GM19043 (cell line): ENCODE results near the gene FDXACB1.

ENCODE experiments used
- ATAC-seq: cut with Tn5 transposase; IDR thresholded peaks from one replicate; pipeline ENCODE4 v1.9.1; 2021; ENCODE audit warnings: low read depth; ENCODE audit not compliant: unreplicated experiment

FDXACB1 gene, protein sequence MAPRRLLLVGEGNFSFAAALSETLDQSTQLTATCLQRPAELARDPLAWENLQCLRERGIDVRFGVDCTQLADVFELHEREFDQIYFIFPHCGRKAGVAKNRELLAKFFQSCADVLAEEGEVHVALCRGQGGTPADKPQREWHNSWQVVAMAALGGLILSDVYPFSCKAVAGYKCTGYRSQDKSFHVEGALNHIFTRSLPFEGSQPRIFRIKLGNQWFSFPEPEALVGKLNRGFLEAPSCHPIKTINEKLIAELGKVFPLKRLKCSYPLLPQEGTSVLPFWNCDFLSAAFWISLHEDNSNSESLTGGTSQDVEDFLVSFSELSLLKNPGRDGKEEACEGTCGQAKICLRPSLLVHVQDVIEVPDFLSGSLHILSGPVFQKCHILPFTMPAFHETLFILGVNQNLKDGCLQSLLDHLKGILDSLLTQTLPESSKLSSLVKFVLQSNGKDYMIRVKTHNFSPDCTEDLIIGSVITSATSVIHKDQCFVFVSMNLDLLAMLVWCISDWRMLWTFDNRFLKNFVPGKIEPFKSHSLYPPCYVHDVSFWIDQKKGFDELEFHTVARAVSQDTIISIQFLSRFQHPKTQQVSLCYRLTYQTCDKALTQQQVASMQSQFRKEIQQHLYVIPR

DNA sequence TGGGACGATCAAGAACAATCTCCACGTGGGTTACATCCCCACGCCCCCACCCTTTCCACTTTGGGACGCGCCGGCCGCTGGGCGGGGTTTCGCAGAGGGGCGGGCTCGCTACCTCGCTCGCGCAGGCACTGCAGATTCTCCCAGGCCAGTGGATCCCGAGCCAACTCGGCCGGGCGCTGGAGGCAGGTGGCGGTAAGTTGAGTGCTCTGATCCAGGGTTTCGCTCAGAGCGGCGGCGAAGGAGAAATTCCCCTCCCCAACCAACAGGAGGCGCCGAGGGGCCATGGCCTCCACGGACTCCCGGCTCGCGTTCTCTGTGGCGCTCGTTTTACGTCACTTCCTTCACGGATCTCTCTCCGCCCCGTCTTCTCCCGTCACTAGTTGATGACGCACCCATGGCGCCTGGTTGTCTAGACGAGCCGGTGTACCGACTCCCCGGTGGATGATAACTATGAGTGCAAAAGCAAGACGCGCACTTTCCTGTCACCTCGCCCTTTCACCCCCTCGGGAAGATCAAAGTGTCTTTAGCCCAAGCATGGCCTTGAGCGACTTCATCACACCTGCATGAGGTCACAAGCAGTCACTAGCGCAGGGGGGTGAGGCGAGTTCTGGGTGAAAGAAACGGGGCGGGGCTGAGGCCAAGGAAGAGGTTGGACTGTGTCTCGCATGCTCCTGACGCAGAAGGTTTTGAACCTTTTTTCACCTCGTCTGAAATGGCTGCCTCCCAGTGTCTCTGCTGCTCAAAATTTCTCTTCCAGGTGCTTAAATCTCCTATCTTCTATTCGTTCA, at the start of gene FDXACB1, which contains the start of gene CFAP68:
TSS of gene FDXACB1 (minus strand) at position 317 of the 788 bp plus-strand sequence. CDS start at position 284, 33 bp downstream.
TSS of gene CFAP68 (plus strand) at position 693 of the 788 bp plus-strand sequence. CDS start at position 713, 20 bp downstream.
- ATAC-seq: peak; percentile 93

DNA sequence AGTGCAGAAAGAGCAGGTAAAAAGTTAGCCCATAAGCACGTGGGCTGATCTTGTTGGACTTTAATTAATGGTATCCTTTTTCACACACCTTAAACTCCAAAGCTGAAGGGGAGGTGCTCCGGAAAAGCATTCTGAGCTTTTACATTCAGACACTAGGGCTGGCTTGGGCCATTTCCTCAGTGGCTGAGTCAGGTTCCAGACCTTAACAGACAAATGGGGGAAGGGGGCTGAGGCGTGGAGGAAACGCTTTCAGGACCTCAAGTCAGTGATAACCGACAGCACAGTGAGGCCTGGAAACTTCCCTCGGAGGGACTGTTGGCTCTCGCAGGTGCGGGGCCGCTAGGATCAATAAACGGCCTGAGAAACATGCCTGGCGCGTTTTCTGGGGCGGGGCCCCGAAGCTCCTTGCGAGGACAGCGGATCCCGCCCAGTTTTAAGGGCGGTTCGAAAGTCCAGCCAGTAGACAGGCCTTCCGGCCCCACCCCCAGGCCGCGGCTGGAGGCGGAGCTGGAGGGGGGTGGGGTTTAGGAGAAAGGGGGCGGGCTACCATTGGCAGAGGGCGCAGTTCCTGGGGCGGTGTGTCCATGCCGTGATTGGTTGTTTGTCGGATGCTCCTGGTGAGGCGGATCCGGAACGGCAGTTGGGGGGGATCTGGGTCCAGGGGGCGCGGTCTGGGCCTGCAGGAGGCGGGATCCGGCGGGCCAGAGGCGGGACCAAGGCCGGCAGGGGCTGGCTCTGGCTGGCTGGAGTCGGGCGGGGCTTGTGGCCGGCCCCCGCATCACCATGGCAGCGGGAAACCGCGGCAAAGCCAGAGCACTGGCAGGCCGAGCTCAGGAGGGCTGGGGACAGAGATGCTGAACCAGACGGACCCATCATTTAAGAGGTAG, 47.8 kb upstream of the FDXACB1 start:
- peak; percentile 92 for ATAC-seq

DNA sequence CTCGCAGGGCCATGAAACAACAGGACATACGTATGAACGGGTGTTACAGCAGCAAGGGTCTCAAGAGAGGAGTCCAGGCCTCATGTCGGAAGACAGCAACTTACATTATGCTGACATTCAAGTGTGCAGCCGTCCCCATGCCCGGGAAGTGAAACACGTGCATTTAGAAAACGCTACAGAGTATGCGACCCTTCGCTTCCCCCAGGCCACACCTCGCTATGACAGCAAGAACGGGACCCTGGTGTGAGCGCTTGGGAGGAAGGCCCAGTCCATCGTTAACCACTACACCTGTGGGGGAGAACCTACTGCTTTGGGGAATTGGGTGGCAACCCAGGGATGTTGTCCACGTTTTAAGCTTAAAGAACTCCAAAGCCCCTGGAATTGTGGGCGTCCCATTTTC, 47.0 kb upstream of the FDXACB1 start:
- no peak for ATAC-seq

DNA sequence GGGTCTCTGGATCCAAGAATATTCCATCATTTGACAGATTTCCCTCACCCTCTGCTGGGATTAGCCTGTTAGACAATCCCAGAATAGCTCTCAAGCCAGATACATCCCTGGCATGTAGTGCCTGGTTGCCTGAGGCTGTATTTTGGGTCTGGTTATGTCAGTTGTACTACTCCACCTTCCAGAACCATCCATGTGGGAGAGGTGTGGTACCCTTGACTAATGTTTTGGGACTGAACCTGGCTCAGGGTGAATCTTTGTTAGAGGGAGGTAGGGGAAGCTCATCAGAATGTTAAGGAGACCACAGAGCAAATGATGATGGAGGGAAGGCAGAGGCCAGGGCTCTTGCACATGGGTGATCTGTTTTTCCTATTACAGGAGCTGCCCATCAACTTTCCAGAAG, 45.0 kb upstream of the FDXACB1 start:
- ATAC-seq: no peak

DNA sequence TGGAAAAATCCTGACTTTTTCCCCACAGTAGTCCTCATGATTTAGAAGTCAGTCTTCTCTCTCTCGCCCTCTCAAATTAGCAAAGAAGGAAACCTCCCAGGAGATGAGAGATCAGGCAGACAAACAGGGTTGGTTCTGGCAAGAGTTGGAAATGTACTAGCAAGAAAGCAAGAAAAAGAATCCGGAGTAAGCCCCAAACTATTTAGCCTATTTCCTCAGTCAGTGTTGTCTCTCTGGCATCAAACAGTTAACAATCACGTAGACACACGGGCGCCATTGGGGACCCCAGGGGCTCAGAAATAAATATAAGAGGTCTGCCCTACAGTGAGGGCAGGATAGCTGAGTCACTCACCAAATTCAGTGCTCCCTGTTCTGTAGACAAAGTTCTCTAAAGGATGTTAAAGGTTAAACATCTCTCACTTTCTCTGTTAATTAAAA, 44.4 kb upstream of the FDXACB1 start:
- no peak for ATAC-seq

DNA sequence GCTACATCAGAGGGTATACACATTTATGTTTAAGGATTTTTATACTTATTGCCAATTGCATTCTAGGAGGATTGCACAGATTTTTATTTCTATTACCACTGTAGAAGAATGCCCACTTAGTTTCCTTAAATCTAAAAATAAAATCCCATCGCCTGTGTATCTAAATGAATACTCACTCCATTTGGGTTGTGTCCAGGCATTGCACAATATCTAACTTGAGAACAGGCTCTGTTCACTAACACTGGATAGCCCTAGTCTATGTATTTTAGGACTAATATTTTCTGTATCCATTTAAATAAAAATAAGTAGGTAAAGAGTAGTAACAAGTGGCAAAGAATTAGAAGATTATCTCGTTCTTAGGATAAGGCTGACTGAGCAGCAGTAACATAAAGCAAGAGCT, 43.8 kb upstream of the FDXACB1 start:
- no peak for ATAC-seq

DNA sequence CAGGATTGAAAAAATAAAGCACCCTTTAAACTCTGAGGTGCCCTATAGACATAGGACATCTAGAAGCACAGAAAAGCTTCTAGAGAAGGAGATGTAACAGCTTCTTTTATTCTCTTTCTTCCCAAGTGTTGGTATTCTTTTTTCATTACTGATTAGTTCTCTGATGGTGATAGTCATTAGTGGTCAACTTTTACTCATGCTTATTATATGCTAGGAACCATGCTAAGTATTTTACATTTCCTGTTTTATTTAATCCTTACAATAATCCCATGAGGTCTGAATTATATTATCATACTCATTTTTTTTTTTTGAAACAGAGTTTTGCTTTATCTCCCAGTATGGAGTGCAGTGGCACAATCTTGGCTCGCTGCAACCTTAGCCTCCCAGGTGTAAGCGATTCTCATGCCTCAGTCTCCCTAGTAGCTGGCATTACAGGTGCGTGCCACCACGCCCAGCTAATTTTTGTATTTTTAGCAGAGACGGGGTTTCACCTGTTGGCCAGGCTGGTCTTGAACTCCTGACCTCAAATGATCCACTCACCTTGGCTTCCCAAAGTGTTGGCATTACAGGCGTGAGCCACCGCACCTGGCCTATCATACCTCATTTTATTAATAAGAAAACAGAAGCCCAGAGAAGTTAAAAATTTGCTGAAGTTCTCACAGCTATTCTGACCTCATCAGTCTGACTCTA, 42.7 kb upstream of the FDXACB1 start:
- no peak for ATAC-seq

DNA sequence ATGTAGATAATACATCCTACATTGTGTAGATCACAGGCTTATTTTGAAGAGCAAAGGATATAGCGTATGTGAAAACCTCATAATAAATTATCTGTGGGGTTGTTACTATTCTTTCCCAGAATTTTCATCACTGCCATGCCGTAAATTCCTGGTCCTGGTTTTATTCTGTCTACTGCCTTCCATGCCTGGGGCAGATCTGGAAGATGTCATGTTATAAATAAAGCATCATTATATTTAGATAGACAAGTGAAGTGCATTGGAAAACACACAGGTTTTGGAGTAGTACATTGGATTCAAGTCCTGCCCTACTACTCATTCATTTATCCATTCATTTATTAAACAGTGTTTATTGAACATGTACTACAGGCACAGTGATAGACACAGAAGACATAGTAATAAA, 41.9 kb upstream of the FDXACB1 start:
- no peak for ATAC-seq

DNA sequence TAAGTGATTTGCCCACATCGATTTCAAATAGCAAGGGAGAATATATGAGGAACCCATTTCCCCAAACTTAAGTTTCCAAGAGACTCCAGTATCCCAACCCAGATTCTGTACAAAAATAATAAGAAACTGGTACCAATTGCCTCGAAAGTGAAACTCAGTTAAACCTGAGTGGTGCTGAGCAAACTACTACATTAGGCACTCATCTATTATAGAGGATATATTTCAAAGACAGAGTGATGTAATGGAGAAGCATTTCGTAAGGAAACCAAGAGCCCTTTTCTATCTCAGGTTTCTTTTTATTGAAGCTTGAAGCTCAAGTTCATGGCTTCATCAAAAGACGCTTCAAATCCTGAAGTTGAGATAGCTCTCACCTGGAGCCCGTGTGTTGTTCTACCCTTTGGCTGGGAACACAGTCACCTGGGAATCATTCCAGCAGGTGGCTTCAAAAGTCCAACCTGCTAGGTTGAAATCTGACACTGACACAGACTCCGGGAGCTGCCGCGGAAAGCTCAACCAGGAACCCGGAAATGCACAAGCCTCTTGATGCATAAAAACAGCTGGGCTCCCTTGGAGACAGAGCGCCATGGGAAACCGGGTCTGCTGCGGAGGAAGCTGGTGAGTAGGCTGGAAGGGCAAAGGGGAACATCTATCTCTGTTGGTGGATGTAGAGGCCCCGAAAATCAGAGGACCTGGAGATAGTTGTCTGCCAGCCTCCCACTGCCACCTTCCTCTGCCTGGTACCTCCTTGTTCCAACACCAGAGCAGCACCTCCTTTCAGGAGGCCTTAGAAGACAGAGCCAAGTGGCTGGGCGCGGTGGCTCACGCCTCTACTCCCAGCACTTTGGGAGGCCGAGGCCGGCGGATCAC, 39.7 kb upstream of the FDXACB1 start, which contains the start of gene C11orf52:
TSS of gene C11orf52 (plus strand) at position 524 of the 867 bp plus-strand sequence. CDS start at position 584, 60 bp downstream.
- ATAC-seq: no peak

DNA sequence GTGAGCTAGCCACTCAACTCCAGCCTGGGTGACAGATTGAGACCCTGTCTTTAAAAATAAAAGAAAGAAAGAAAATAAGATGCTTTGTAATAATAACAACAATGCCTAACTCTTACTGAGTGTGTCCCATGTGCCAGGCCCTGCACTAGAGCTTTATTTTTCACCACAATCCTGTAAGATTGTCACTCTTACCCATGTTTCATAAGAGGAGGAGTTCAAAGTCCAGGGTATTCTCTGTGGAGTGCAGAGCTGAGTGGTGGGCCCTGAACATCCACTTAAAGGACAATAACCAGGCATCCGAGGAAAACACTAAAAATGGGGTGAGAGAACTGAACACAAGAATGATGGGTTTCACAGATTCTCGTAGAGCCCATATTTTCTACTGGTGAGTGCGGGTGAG, 38.8 kb upstream of the FDXACB1 start:
- ATAC-seq: no peak

DNA sequence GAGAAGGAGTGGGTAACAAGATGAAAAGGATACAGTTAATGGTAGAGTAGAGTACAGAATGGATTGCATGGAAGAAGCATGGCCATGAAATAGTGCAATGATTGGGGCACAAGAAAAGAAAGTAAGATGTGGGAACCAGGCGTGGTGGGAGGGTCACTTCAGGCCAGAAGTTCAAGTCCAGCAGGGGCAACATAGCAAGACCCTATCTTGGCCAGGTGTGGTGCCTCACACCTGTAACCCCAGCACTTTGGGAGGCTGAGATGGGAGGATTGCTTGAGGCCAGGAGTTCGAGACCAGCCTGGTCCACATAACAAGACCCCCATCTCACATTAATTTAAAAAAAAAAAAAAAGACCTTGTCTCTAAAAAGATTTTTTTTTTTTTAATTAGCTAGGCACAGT, 38.3 kb upstream of the FDXACB1 start:
- ATAC-seq: no peak

DNA sequence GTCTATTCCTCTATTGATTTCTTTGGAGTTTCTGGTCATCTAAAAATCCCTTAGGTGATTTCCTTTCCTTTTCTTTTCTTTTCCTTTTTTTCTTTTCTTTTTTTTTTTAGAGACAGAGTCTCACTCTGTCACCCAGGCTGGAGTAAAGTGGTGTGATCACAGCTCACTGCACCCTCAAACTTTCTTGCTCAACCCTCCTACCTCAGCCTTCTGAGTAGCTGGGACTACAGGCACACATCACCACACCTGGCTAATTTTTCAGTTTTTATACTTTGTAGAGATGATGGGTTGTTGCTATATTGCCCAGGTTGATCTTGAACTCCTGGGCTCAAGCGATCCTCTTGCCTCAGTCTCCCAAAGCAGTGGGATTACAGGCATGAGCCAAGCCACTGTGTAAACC, 37.8 kb upstream of the FDXACB1 start:
- no peak for ATAC-seq

DNA sequence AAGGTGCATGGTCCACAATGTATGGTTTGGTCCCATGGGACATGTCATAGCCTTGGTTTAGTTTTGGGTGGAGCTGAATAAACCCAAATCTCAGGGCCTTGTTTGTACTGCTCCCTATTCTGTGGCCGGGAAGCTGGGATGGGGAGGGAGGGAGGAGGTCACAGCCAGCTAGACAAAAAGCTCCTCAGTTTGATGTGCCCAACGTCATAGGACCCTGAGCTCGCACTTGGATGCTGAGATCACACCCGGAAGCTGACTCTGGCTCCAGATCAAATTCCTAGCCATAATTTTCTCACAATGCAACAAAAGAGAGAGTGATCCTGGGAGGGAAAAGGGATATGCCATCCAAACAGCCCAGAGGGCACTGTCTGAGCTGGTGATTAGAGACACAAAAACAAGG, 35.0 kb upstream of the FDXACB1 start:
- no peak for ATAC-seq

DNA sequence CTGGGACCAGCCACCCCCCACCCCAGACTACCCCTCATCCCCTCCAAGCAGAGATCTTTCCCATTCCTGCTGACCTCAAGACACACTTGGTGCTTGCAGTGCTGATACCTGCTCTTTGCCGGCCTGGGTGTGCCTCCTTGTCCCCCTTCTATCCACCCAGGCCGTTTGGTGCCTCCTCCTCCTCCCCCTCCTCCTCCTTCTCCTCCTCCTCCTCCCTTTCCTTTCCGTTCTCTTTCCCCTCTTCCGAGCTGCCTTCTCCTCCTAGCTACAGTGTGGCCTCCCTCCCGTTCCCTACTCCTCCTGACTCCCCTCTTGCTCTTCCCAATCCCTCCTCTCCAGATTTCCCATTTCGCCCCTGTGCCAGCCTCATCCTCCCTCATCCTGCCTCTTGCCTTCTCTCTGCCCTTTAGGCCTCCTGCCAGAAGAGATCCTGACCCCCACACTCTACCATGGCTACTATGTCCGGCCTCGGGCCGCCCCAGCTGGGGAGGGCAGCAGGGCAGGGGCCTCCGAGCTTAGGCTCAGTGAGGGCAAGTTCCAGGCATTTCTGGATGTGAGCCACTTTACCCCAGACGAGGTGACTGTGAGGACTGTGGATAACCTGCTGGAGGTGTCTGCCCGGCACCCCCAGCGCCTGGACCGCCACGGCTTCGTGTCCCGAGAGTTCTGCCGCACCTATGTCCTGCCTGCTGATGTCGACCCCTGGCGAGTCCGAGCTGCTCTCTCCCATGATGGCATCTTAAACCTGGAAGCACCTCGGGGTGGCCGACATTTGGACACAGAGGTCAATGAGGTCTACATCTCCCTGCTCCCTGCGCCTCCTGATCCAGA, 34.3 kb upstream of the FDXACB1 start:
- no peak for ATAC-seq

DNA sequence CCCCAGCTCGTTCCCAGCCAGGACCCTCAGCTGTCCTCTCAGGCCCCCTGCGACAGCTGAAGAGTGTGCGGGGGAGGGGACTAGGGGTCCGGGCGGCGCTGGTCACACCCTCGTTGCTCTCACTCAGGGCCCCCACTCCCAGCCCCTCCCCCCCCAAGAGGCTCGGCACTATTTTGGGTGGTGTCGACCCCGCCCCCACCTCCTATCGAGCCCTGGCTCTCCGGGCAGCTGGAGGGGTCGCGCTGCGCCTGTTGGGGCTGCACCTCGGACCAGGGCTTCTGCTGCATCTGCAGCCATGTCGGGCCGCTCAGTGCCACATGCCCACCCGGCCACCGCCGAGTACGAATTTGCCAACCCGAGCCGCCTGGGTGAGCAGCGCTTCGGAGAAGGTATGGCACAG, 33.6 kb upstream of the FDXACB1 start, which contains the start of gene HSPB2:
TSS of gene HSPB2 (plus strand) at position 200 of the 400 bp plus-strand sequence. CDS start at position 296, 96 bp downstream.
- no peak for ATAC-seq

DNA sequence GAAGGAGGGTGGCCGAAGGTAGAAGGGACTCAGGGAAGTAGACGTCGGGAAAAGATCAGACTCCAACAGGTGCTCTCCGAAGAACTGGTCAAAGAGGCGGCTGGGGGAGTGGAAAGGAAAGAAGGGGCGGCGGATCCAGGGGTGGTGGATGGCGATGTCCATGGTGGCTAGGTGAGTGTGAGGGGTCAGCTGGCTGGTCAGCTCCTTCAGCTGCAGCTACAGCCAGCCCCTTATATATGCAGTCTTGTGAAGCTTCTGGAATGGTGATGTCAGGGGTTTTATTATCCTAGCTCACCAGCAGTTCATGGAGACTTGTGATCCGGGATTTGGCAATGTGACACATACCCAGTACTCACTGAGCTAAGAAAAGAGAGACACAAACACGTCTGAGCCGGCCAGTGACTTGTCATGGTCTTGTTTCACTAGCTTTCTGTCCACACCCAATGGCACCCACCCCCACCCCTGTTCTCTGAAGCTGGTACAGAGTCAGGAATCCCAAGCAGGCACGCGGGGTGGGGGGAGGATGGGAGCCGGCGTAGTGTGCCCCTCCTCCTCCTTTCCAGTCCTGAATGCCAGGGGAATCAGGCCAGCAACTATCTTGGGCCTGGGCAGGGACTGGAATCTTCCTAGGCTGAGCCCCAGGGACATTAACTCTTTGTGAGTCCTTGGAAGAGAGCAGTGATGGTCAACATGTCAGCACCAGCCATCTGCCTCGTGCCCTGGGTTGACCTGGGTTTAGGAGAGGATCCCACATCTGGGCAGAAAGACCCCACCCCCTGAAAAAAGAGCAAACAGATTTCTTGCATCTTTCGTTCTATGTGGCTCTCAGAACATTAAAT, 32.8 kb upstream of the FDXACB1 start, which contains the start of gene CRYAB:
TSS of gene CRYAB (minus strand) at position 208 of the 839 bp plus-strand sequence. CDS start at position 162, 46 bp downstream.
- ATAC-seq: no peak
